B cell (primary cell): ENCODE data around the gene SLC9A3.
A peak's percentile ranks its signal among the peaks of the same experiment; 100 is the strongest.

Source experiments
- EZH2 ChIP-seq: IDR thresholded peaks from 2 replicates; pipeline ENCODE4 v1.6.1; 2012; ENCODE audit warnings: borderline replicate concordance, low read depth, mild to moderate bottlenecking, moderate library complexity, low read length; ENCODE audit not compliant: insufficient read depth, poor library complexity, severe bottlenecking
- TF ChIP-seq, protein P1 (sequence below): fragments of 200-600 bp; IDR thresholded peaks from one replicate; pipeline ENCODE4 v1.8.0; 2022; ENCODE audit warnings: antibody characterized with exemption, mild to moderate bottlenecking

DNA sequence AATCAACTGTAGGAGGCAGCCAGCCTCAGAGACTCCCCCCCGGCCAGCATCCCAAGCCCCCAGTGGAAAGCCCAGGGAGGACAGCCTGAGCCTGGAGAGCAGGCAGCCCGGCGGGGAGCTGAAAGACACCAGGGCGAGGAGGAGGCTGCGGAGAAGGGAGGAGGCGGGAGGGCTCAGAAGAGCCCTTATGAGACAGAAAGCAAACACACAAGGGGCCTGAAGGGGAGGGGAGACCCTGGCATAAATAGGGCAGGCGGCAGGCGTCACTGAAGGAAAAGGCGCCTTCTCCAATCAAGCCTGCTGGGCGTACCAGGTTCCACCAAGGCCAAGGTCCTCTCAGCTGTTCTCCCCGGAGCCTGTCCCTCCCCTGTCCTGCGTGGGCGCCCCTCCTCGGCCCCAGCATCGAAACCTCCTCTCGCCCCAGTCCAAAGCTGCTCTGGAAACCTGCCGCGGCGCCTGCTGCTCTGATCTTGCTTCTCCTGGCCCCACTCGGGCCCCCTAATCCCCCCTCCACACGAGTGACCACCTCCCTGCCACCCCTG, 1.3 kb downstream of the SLC9A3 start:
- TF ChIP-seq, protein P1, sequence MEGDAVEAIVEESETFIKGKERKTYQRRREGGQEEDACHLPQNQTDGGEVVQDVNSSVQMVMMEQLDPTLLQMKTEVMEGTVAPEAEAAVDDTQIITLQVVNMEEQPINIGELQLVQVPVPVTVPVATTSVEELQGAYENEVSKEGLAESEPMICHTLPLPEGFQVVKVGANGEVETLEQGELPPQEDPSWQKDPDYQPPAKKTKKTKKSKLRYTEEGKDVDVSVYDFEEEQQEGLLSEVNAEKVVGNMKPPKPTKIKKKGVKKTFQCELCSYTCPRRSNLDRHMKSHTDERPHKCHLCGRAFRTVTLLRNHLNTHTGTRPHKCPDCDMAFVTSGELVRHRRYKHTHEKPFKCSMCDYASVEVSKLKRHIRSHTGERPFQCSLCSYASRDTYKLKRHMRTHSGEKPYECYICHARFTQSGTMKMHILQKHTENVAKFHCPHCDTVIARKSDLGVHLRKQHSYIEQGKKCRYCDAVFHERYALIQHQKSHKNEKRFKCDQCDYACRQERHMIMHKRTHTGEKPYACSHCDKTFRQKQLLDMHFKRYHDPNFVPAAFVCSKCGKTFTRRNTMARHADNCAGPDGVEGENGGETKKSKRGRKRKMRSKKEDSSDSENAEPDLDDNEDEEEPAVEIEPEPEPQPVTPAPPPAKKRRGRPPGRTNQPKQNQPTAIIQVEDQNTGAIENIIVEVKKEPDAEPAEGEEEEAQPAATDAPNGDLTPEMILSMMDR: no peak
- peak; percentile 7 for TF ChIP-seq EZH2
